ENCODE results near the gene PDPK1. TPM values are rescaled to one million over a fixed set of nuclear protein-coding genes. Genes with fewer than 3 reads are reported as not detected.
"Not testable (repeated sequence)": the region's sequence is repeated elsewhere in the genome, so short reads cannot be mapped to it uniquely, and the experiment has no call there.

Gene PDPK1
- total and polyA plus RNA-seq, 2 experiments from 2014 or later, result 27.1 to 29.8 TPM

- not testable (repeated sequence) for H3K27me3 ChIP-seq; H3K4me3 ChIP-seq; H3K9me2 ChIP-seq (replicated peaks; ENCODE audit: insufficient read depth); H3K4me1 ChIP-seq (ENCODE audit: insufficient read depth); H3K36me3 ChIP-seq (replicated peaks; ENCODE audit: insufficient read depth, low read depth); H4K20me1 ChIP-seq (ENCODE audit: insufficient read depth, poor library complexity, severe bottlenecking); H3K79me2 ChIP-seq; H3K9me3 ChIP-seq (ENCODE audit: low read depth); H2AFZ ChIP-seq
- Histone ChIP-seq H3K27ac (peak overlapping the region; percentile 92), H3K4me2 (peak overlapping the region; percentile 70)
- 40% methylated on average over 15 of the region's 17 CpGs for WGBS (ENCODE audit: low lambda C conversion rate, missing lambda C conversion rate)
- peak; percentile 31 for TF ChIP-seq CTCF (IDR thresholded peaks at IDR 0.05; ENCODE audit: poor library complexity)
- peak; percentile 48 for DNase-seq (ENCODE audit: low spot score)
Measured at GRCh38 chr16:2551420-2551889, 13.6 kb downstream of the PDPK1 start.

GRCh38 chr16:2554709-2555425 is 17.0 kb downstream of the PDPK1 start:
- WGBS (ENCODE audit: low lambda C conversion rate, missing lambda C conversion rate), result no CpG with 5 or more reads among the region's 13 CpGs

GRCh38 chr16:2557150-2557549 is 19.3 kb downstream of the PDPK1 start:
- not testable (repeated sequence) for H3K27me3 ChIP-seq; H3K79me2 ChIP-seq; H3K9me2 ChIP-seq (replicated peaks; ENCODE audit: insufficient read depth); H3K4me2 ChIP-seq; H3K4me1 ChIP-seq (ENCODE audit: insufficient read depth); H3K4me3 ChIP-seq; H3K9me3 ChIP-seq (ENCODE audit: low read depth); H3K36me3 ChIP-seq (replicated peaks; ENCODE audit: insufficient read depth, low read depth); H2AFZ ChIP-seq; H4K20me1 ChIP-seq (ENCODE audit: insufficient read depth, poor library complexity, severe bottlenecking); DNase-seq (ENCODE audit: low spot score); H3K27ac ChIP-seq
- 97% methylated on average over 6 of the region's 15 CpGs for WGBS (ENCODE audit: low lambda C conversion rate, missing lambda C conversion rate)

More at GRCh38 chr16:2554709-2555425, 17.0 kb downstream of the PDPK1 start:
- not testable (repeated sequence) for H3K4me1 ChIP-seq (ENCODE audit: insufficient read depth); H3K4me2 ChIP-seq; H3K9me2 ChIP-seq (replicated peaks; ENCODE audit: insufficient read depth); H3K9me3 ChIP-seq (ENCODE audit: low read depth); DNase-seq (ENCODE audit: low spot score); H4K20me1 ChIP-seq (ENCODE audit: insufficient read depth, poor library complexity, severe bottlenecking); H3K27ac ChIP-seq; H3K27me3 ChIP-seq; H2AFZ ChIP-seq; H3K79me2 ChIP-seq; H3K4me3 ChIP-seq; H3K36me3 ChIP-seq (replicated peaks; ENCODE audit: insufficient read depth, low read depth)

GRCh38 chr16:2560131-2560797 is 22.4 kb downstream of the PDPK1 start:
- H3K4me2 ChIP-seq; H2AFZ ChIP-seq; H3K9me2 ChIP-seq (replicated peaks; ENCODE audit: insufficient read depth); H3K27me3 ChIP-seq; H3K4me3 ChIP-seq; H3K9me3 ChIP-seq (ENCODE audit: low read depth); H3K79me2 ChIP-seq; H4K20me1 ChIP-seq (ENCODE audit: insufficient read depth, poor library complexity, severe bottlenecking); H3K27ac ChIP-seq; H3K4me1 ChIP-seq (ENCODE audit: insufficient read depth); DNase-seq (ENCODE audit: low spot score); H3K36me3 ChIP-seq (replicated peaks; ENCODE audit: insufficient read depth, low read depth): not testable (repeated sequence)
- WGBS (ENCODE audit: low lambda C conversion rate, missing lambda C conversion rate), result 92% methylated on average over 8 of the region's 17 CpGs

- not testable (repeated sequence) for H3K9me3 ChIP-seq (ENCODE audit: low read depth); H3K4me2 ChIP-seq; H3K36me3 ChIP-seq (replicated peaks; ENCODE audit: insufficient read depth, low read depth); DNase-seq (ENCODE audit: low spot score); H2AFZ ChIP-seq; H3K4me1 ChIP-seq (ENCODE audit: insufficient read depth); H3K27me3 ChIP-seq; H3K27ac ChIP-seq; H3K4me3 ChIP-seq; H3K9me2 ChIP-seq (replicated peaks; ENCODE audit: insufficient read depth); H3K79me2 ChIP-seq; H4K20me1 ChIP-seq (ENCODE audit: insufficient read depth, poor library complexity, severe bottlenecking)
- peak; percentile 51 for TF ChIP-seq CTCF (IDR thresholded peaks at IDR 0.05; ENCODE audit: poor library complexity)
- 0% methylated on average over 1 of the region's 4 CpGs for WGBS (ENCODE audit: low lambda C conversion rate, missing lambda C conversion rate)
Measured at GRCh38 chr16:2560798-2561133, 22.9 kb downstream of the PDPK1 start.

GRCh38 chr16:2567506-2567905 is 29.7 kb downstream of the PDPK1 start:
- not testable (repeated sequence) for DNase-seq (ENCODE audit: low spot score); H4K20me1 ChIP-seq (ENCODE audit: insufficient read depth, poor library complexity, severe bottlenecking); H3K9me3 ChIP-seq (ENCODE audit: low read depth); H3K4me3 ChIP-seq; H3K79me2 ChIP-seq; H3K9me2 ChIP-seq (replicated peaks; ENCODE audit: insufficient read depth); H3K36me3 ChIP-seq (replicated peaks; ENCODE audit: insufficient read depth, low read depth); H3K27ac ChIP-seq; H3K27me3 ChIP-seq; H2AFZ ChIP-seq; H3K4me1 ChIP-seq (ENCODE audit: insufficient read depth); H3K4me2 ChIP-seq
- WGBS (ENCODE audit: low lambda C conversion rate, missing lambda C conversion rate), result no CpG with 5 or more reads among the region's 6 CpGs

GRCh38 chr16:2568573-2568972 is 30.8 kb downstream of the PDPK1 start:
- not testable (repeated sequence) for H3K27me3 ChIP-seq; DNase-seq (ENCODE audit: low spot score); H3K36me3 ChIP-seq (replicated peaks; ENCODE audit: insufficient read depth, low read depth); H3K9me3 ChIP-seq (ENCODE audit: low read depth); H2AFZ ChIP-seq; H4K20me1 ChIP-seq (ENCODE audit: insufficient read depth, poor library complexity, severe bottlenecking); H3K79me2 ChIP-seq; H3K27ac ChIP-seq; H3K4me3 ChIP-seq; H3K4me1 ChIP-seq (ENCODE audit: insufficient read depth); H3K4me2 ChIP-seq; H3K9me2 ChIP-seq (replicated peaks; ENCODE audit: insufficient read depth)
- no CpG with 5 or more reads among the region's 11 CpGs for WGBS (ENCODE audit: low lambda C conversion rate, missing lambda C conversion rate)
